ENCODE measurements around the gene VWF. TPM values are rescaled to one million over a fixed set of nuclear protein-coding genes. Genes with fewer than 3 reads are reported as not detected.

VWF gene
- total and polyA plus RNA-seq, 2 of the 13 experiments (the other 11 are each of a cell fraction or from before 2014, with no cell fraction given) = 0.20 to 0.25 TPM

- 2% methylated on average over 3 of the region's 3 CpGs for WGBS (ENCODE audit: low lambda C conversion rate)
- no peak for FAIRE-seq
- ATAC-seq = no peak
- H3K9ac ChIP-seq (ENCODE audit: insufficient read depth, low read depth, low read length) = no peak overlapping the region
- TF ChIP-seq IKZF4 (CRISPR knock-in tag; IDR thresholded peaks at IDR 0.05; ENCODE audit: borderline replicate concordance, low read depth, not compliant biosample characterization) (no peak), ZMYM2 (CRISPR knock-in tag; IDR thresholded peaks at IDR 0.05) (no peak), KAT7 (CRISPR knock-in tag; IDR thresholded peaks at IDR 0.05; ENCODE audit: borderline replicate concordance) (no peak), ZMYM4 (CRISPR knock-in tag; IDR thresholded peaks at IDR 0.05) (no peak), ZNF773 (CRISPR knock-in tag; IDR thresholded peaks at IDR 0.05; ENCODE audit: borderline replicate concordance) (no peak), ZNF260 (CRISPR knock-in tag; IDR thresholded peaks at IDR 0.05; ENCODE audit: borderline replicate concordance, low read depth) (no peak), FOXA1 (IDR thresholded peaks at IDR 0.05) (no peak), FOXA1 (CRISPR knock-in tag; IDR thresholded peaks at IDR 0.05) (no peak), GPN1 (CRISPR knock-in tag; IDR thresholded peaks at IDR 0.05; ENCODE audit: borderline replicate concordance) (no peak), ZIK1 (CRISPR knock-in tag; IDR thresholded peaks at IDR 0.05; ENCODE audit: borderline replicate concordance, low read depth) (no peak), MXI1 (IDR thresholded peaks at IDR 0.05; ENCODE audit: borderline replicate concordance, low read depth, low read length) (no peak), RBFOX2 (IDR thresholded peaks at IDR 0.05; ENCODE audit: low read depth, low read length) (no peak), DMAP1 (CRISPR knock-in tag; IDR thresholded peaks at IDR 0.05) (no peak), ZNF275 (CRISPR knock-in tag; IDR thresholded peaks at IDR 0.05; ENCODE audit: borderline replicate concordance) (no peak), FLYWCH1 (CRISPR knock-in tag; IDR thresholded peaks at IDR 0.05) (no peak), MYPOP (CRISPR knock-in tag; IDR thresholded peaks at IDR 0.05) (no peak), ZNF839 (CRISPR knock-in tag; IDR thresholded peaks at IDR 0.05; ENCODE audit: borderline replicate concordance) (no peak), MYC (CRISPR knock-in tag; IDR thresholded peaks at IDR 0.05; ENCODE audit: borderline replicate concordance) (no peak), ZNF674 (CRISPR knock-in tag; IDR thresholded peaks at IDR 0.05; ENCODE audit: low read depth) (no peak)
- TF ChIP-seq, protein P1, sequence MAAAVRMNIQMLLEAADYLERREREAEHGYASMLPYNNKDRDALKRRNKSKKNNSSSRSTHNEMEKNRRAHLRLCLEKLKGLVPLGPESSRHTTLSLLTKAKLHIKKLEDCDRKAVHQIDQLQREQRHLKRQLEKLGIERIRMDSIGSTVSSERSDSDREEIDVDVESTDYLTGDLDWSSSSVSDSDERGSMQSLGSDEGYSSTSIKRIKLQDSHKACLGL (CRISPR knock-in tag; IDR thresholded peaks at IDR 0.05) = no peak
- H3K4me1 ChIP-seq (ENCODE audit: insufficient read depth, low read length) = no peaks in the 10 kb centered on the region
- H3K4me2 ChIP-seq (ENCODE audit: low read depth, low read length) = no peak overlapping the region
- H4K20me1 ChIP-seq (ENCODE audit: insufficient read depth, low read length) = no peaks in the 10 kb centered on the region
- in situ Hi-C loops (cut with HindIII; ENCODE audit: extremely low pct_ligation_motif_present, low pct_unique_long_range_greater_than_20kb) (no loop called here), intact Hi-C loops (cut with micrococcal nuclease; ENCODE audit: unreplicated experiment) (no loop called here)
- no peak for DNase-seq (ENCODE audit: low spot score)
- H3K27ac ChIP-seq (ENCODE audit: extremely low read length, insufficient read depth, low read length) = no peak overlapping the region
- POLR2A ChIA-PET = no interaction called here
- no TSS peak for BruUV-seq (replicated peaks)
- no peaks in the 10 kb centered on the region for H3K36me3 ChIP-seq (replicated peaks in 1 of 2; ENCODE audit: control insufficient read depth in 1 of 2, insufficient read depth in 2 of 2, low read length in 2 of 2)
- H3K4me3 ChIP-seq (replicated peaks in 1 of 3; ENCODE audit: insufficient read depth in 1 of 3, low read depth in 2 of 3, low read length in 3 of 3) = no peak overlapping the region
- H3K79me2 ChIP-seq (ENCODE audit: insufficient read depth, low read length) = no peaks in the 10 kb centered on the region
- H2AFZ ChIP-seq (ENCODE audit: low read length) = no peak overlapping the region
- H3K9me3 ChIP-seq (ENCODE audit: low read length) = no peaks in the 10 kb centered on the region
- no peaks in the 10 kb centered on the region for H3K27me3 ChIP-seq (ENCODE audit: control insufficient read depth in 1 of 2, insufficient read depth in 2 of 2, low read length in 2 of 2)
- CTCF ChIA-PET (ENCODE audit: low intra/inter-chr PET ratio, low total read pairs) = no interaction called here
Observed at GRCh38 chr12:5954661-5955060, 169.8 kb downstream of the VWF start.

Data from HepG2 (cell line).